ENCODE results near the gene PRKACB.
"Not testable (repeated sequence)": the region's sequence is repeated elsewhere in the genome, so short reads cannot be mapped to it uniquely, and the experiment has no call there.

The PRKACB gene

DNA sequence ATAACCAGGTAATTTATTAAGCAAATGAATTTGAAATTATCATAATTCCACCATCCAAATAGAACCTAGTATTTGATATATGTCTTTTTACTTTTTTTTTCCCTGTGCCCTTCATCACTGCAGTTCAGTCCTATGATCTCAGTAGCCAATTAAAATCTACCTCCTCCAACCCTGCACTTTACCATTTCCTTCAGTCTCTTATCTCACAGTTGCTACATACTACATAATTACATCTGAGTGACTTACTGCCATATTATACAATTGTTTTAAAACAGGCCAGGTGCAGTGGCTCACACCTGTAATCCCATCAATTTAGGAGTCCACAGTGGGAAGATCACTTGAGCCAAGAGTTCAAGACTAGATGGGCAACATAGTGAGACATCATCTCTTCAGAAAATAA, 73.2 kb downstream of the PRKACB start:
- DNase-seq (ENCODE audit: low read depth in 2 of 2) = no peak

- no peak for DNase-seq (ENCODE audit: low read depth in 2 of 2)
Measured at GRCh38 chr1:84223751-84224432, 79.8 kb downstream of the PRKACB start.

GRCh38 chr1:84224905-84225304, 80.8 kb downstream of the PRKACB start:
- no peak for DNase-seq (ENCODE audit: low read depth in 2 of 2)

DNA sequence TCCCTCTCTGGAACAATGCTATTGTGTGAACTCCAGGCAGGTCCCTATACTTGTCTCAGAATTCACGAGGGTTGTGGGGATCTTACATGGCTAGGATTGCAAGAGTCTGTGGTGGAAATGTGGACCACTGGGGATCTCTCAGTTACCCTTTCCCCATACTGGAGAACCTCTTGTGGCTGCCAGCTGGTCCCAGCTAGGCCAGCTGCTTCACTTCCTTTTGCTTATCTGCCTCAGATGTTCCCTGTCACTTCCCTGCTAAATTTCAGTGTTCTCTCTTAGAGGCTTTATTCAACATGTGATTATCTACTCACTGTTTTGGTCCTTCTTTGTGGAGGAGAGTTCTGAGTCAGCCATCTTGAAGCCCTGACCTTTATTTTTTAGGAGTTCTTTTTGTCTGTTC, 81.6 kb downstream of the PRKACB start:
- no peak for DNase-seq (ENCODE audit: low read depth in 2 of 2)

GRCh38 chr1:84232676-84233075, 88.6 kb downstream of the PRKACB start:
- not testable (repeated sequence) for DNase-seq (ENCODE audit: low read depth in 2 of 2)

DNA sequence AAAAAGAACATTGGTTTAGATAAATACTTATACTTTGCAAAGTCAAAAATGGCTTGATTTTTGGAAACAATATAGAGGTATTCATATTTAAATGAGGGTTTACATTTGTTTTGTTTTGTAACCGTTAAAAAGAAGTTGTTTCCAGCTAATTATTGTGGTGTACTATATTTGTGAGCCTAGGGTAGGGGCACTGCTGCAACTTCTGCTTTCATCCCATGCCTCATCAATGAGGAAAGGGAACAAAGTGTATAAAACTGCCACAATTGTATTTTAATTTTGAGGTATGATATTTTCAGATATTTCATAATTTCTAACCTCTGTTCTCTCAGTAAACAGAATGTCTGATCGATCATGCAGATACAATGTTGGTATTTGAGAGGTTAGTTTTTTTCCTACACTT, 92.2 kb downstream of the PRKACB start:
- no peak for DNase-seq (ENCODE audit: low read depth in 2 of 2)

GRCh38 chr1:84242641-84243040, 98.6 kb downstream of the PRKACB start:
- no peak for DNase-seq (ENCODE audit: low read depth in 2 of 2)

- DNase-seq (ENCODE audit: low read depth in 2 of 2) = no peak
Measured at GRCh38 chr1:84245563-84245962, 101.5 kb downstream of the PRKACB start.

- no peak for DNase-seq (ENCODE audit: low read depth in 2 of 2)
Measured at GRCh38 chr1:84246213-84246612, 102.1 kb downstream of the PRKACB start.

GRCh38 chr1:84247425-84248220, 103.6 kb downstream of the PRKACB start:
- DNase-seq (ENCODE audit: low read depth in 2 of 2) = no peak

DNA sequence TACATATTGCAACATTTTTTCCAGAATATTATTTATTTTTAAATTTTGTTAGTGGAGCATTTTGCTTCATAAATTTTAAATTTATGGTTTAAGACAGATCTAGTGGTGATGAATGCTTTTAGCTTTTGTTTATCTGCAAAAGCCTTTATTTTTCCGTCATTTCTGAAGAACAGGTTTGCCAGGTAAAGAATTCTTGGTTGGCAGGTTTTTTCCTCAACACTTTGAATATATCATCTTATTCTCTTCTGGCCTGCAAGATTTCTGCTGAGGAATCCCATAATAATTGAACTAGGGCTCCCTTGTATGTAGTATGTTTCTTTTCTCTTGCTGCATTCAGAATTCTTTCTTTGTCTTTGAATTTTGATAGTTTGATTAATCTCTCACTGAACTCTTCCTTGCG, 106.6 kb downstream of the PRKACB start:
- DNase-seq (ENCODE audit: low read depth in 2 of 2) = no peak

DNA sequence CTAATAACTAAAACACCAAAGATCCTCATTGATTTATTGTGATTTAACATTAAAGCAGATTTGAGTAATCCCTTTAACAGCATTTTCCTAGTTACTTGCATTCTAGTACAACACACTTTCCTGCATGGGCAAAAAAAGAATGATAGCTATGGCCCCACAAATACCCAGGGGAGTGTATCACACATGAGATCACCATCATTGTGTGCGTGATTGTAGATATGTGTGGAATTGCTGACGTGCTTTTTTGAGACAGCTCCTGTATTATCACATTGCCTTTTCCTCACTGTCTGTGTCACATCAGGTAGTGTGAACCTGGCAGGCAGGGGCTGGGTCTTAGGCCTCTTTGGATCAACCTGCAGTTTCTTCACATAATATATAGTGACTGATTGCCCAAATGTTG, 109.0 kb downstream of the PRKACB start:
- DNase-seq (ENCODE audit: low read depth in 2 of 2) = no peak

DNA sequence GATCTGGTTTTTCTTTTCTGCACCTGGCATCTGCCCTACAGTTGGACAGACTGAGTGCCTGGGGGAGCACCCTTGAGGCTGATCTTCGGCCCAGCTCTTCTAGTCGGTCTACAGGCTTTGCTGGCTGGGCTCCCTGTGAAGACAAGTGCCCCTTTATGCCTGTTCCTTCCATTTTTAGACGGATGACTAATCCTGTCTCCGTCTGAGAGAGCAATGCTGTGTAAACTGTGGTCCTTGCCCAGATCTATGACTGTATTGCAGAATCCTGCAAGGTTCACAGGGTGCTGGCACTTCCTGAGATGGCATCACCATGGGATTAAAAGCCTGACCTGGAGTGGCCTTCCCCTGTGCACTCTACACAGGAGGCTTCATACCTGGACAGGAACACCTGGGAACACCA, 109.8 kb downstream of the PRKACB start:
- no peak for DNase-seq (ENCODE audit: low read depth in 2 of 2)

DNA sequence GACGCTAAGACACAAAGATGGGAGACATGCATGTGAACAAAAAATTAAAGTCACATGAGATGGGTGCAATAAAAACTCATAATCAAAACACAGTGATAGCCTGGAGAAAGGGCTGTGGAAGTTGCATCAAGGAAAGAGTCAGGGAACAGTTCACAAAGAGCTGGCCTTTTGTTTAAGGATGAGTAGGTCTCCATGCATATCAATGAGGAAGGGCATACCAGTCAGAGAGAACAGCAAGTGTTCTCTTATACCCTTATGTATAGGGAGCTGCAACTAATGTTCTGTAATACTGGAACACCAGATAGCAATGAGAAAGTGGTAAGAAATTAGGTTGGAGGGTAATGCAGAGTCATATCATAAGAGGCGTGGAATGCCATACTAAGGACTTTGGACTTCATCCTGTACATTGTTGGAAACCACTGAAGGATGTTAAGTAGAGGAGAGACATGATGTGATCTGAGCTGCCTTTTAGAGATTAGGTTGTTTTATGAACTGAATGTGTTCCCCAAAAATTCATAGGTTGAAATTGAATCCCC, 110.7 kb downstream of the PRKACB start:
- no peak for DNase-seq (ENCODE audit: low read depth in 2 of 2)

DNA sequence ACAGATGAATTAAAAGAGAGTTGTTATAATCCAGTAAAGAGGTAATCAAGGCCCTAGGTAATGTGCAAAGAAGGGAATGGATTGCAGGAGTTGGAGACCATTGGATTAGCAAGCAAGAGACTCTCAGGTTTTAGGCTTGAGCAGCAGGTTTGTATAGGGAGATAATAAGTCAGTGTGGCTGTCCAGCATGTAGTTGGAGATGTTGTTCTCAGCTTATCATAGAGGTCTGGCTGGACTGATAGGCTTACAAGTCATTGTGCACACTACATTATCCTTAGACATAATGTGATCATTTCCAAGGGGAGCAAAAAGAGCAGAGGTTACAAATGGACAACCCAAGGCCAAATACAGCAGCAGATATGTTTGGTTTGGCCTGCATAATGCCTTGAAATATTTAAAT, 111.5 kb downstream of the PRKACB start:
- no peak for DNase-seq (ENCODE audit: low read depth in 2 of 2)

GRCh38 chr1:84257617-84258016, 113.5 kb downstream of the PRKACB start:
- DNase-seq (ENCODE audit: low read depth in 2 of 2) = no peak

DNA sequence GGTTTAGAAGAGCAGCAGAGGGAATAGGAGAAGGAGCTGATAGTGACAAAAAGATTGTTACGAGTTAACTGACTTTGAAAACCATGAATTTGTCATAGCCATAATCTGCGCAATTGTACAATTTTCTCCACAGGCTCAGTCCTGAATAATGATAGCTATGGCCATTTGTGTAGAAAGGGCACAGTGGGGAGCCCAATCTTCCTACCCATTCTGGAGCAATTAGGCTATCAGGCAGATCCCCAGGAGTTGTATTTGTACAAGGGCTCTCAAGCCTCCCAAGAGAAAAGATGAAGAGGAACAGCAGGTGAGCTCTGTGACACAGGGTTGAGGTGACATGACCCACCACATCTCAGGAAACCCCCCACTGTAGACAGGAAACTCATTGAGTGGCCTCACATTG, 115.3 kb downstream of the PRKACB start:
- no peak for DNase-seq (ENCODE audit: low read depth in 2 of 2)

- DNase-seq (ENCODE audit: low read depth in 2 of 2) = no peak
Measured at GRCh38 chr1:84259989-84260388, 115.9 kb downstream of the PRKACB start.

DNA sequence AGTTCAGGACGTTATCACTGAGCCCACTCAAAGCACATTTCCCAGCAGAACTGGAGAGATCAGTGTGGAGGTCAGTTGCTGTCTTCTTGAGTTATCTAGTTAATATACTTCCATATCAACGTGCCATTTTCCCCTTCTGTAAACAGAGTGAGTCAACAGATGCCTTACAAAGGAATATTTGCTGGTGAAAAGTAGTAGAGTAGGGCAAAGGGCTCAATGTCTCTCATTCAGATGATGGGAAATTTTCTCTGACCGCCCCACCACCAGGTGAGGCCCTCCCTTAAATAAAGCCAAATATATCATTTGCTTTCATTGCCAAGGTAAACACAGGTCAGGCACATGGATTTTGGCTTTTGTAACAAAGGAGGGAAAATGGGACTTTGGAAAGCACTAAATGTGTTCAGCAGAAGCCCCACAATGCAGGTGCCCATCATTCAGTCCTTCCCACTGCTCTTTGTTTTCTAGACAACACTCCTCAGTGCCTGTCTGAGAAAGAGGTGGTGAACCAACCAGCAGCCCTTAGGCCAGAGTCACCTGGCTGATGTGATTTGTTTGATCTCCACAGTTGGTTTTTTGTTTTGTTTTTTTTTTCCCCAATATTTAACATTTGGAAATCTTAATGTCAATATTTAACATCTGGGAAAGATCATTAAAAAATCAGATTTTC, 116.9 kb downstream of the PRKACB start:
- no peak for DNase-seq (ENCODE audit: low read depth in 2 of 2)

DNA sequence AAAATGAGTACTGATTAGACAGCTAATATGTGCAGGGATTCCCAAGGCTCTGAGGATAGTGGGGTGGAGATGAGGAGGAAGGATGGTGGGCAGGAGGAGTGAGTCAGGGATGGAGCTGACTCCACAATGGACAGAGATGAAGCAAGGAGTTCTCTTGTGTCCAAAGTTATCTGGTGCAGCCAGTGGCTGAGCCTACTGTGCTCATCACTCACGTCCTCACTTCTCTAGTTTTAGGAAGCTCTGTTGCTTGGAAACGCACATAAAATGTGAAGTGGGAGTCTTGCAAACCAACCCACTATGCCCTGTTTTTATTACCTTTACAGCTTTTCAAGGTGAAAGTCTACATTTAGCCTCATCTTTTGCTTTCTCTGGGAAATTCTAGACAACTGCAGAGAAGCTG, 120.9 kb downstream of the PRKACB start:
- DNase-seq (ENCODE audit: low read depth in 2 of 2) = no peak

DNA sequence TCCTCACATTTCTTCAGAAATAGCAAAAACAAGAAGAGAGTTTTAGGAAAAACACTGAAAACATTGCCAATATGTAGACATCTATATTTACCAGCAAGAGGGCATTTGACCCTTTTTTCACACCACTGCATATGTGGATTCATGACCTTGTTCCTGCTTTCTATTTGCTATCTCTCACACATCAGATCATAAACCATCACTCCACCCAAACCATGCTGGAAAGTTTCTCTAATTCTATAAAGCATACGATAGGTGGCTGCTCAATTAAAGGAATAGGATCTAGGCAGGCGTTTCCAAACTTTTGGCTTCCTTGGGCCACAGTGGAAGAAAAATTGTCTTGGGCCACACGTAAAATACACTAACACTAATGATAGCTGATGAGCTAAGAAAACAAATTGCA, 121.8 kb downstream of the PRKACB start:
- no peak for DNase-seq (ENCODE audit: low read depth in 2 of 2)

DNA sequence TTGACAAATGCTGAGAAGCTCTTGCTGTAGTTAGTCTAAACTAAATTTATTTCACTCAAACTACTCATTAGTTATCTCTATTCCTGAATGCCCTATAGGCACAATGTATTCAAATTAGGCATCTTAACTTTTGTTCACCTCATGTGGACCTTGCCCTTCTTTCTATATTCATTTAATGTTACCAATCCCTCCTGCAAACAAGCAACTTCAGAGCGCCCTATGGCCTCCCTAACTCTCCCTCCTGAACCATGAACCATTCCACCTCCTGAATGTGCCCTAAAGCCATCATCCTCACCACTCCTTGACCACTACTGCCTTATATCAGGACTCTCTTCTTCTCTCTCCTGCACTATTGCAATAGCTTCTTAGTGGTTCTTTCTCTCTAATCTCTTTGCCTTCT, 122.7 kb downstream of the PRKACB start:
- no peak for DNase-seq (ENCODE audit: low read depth in 2 of 2)

DNA sequence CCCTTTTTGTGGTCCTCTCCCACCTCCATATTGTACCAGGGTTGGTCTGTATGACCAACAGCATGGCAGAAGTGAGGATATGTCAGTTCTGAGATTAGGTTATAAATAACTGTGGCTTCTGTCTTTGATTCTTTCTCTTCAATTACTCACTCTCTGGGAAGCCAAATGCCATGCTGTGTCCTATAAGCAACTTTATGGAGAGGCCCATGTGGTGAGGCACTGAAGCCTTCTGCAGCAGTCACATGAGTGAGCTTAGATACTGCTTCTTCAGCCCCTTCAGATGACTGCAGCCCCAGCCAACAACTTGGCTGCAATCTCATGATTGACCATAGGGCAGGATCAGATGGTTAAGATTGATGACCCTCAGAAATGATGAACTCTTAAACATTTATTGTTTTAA, 123.4 kb downstream of the PRKACB start:
- DNase-seq (ENCODE audit: low read depth in 2 of 2) = no peak

All from activated CD8-positive, alpha-beta memory T cell treated with anti-CD3 and anti-CD28 coated beads for 4 hours (primary cell).